HG02610 (cell line): ENCODE results near the gene SRGAP3.

ENCODE experiments used
- ATAC-seq: cut with Tn5 transposase; IDR thresholded peaks from one replicate; pipeline ENCODE4 v1.9.1; 2021; ENCODE audit warnings: mild to moderate bottlenecking, moderate library complexity; ENCODE audit not compliant: unreplicated experiment

SRGAP3 gene

GRCh38 chr3:8996216-8996615, 253.2 kb downstream of the SRGAP3 start:
- ATAC-seq, result no peak

- no peak for ATAC-seq
These were observed 255.2 kb downstream of the SRGAP3 start for GRCh38 chr3:8994226-8994625.

- no peak for ATAC-seq
These were observed 256.1 kb downstream of the SRGAP3 start for GRCh38 chr3:8993331-8993730.

- ATAC-seq, result no peak
These were observed 256.6 kb downstream of the SRGAP3 start for GRCh38 chr3:8992854-8993253.

- no peak for ATAC-seq
These were observed 257.2 kb downstream of the SRGAP3 start for GRCh38 chr3:8992199-8992598.

- no peak for ATAC-seq
These were observed 258.9 kb downstream of the SRGAP3 start for GRCh38 chr3:8990266-8991215.

GRCh38 chr3:8988791-8989558, 260.5 kb downstream of the SRGAP3 start:
- no peak for ATAC-seq

- no peak for ATAC-seq
These were observed 261.1 kb downstream of the SRGAP3 start for GRCh38 chr3:8988384-8988655.

GRCh38 chr3:8987645-8988383, 261.6 kb downstream of the SRGAP3 start:
- peak; percentile 55 for ATAC-seq

- ATAC-seq, result no peak
These were observed 262.2 kb downstream of the SRGAP3 start for GRCh38 chr3:8987226-8987625.

- no peak for ATAC-seq
These were observed 262.7 kb downstream of the SRGAP3 start for GRCh38 chr3:8986741-8987140.

- ATAC-seq, result no peak
These were observed 263.6 kb downstream of the SRGAP3 start for GRCh38 chr3:8985876-8986275.

GRCh38 chr3:8985411-8985831, 264.0 kb downstream of the SRGAP3 start:
- ATAC-seq, result no peak

- ATAC-seq, result no peak
These were observed 264.9 kb downstream of the SRGAP3 start for GRCh38 chr3:8984526-8984925.

- ATAC-seq, result no peak
These were observed 265.4 kb downstream of the SRGAP3 start for GRCh38 chr3:8984081-8984480.

GRCh38 chr3:8983591-8983990, 265.9 kb downstream of the SRGAP3 start:
- ATAC-seq, result no peak

GRCh38 chr3:8983026-8983425, 266.4 kb downstream of the SRGAP3 start:
- no peak for ATAC-seq

GRCh38 chr3:8982509-8982908, 266.9 kb downstream of the SRGAP3 start:
- ATAC-seq, result no peak

GRCh38 chr3:8981700-8982099, 267.7 kb downstream of the SRGAP3 start:
- no peak for ATAC-seq

- no peak for ATAC-seq
These were observed 268.1 kb downstream of the SRGAP3 start for GRCh38 chr3:8981296-8981695.

GRCh38 chr3:8980756-8981257, 268.6 kb downstream of the SRGAP3 start:
- no peak for ATAC-seq
